HG03025 (cell line): ENCODE data around the gene SLC25A13.
"Not testable (repeated sequence)": the region's sequence is repeated elsewhere in the genome, so short reads cannot be mapped to it uniquely, and the experiment has no call there.

Experiments
- ATAC-seq: cut with Tn5 transposase; IDR thresholded peaks from one replicate; pipeline ENCODE4 v1.9.1; 2021; ENCODE audit warnings: mild to moderate bottlenecking, moderate library complexity; ENCODE audit not compliant: unreplicated experiment, low FRiP score

The SLC25A13 gene

GRCh38 chr7:96321658-96322372 lies at the start of gene SLC25A13:
Gene SLC25A13, minus strand, starts transcription at chr7:96322098. Its CDS starts 142 bp downstream, at chr7:96321956.
- peak; percentile 86 for ATAC-seq

- not testable (repeated sequence) for ATAC-seq
These were observed 44.0 kb upstream of the SLC25A13 start for GRCh38 chr7:96365916-96366315.

- no peak for ATAC-seq
These were observed 39.4 kb upstream of the SLC25A13 start for GRCh38 chr7:96361116-96361857.

GRCh38 chr7:96359876-96360275 lies 38.0 kb upstream of the SLC25A13 start:
- ATAC-seq, result no peak

GRCh38 chr7:96358236-96358971 lies 36.5 kb upstream of the SLC25A13 start:
- ATAC-seq, result not testable (repeated sequence)

- ATAC-seq, result no peak
These were observed 34.1 kb upstream of the SLC25A13 start for GRCh38 chr7:96355990-96356506.

GRCh38 chr7:96354881-96355280 lies 33.0 kb upstream of the SLC25A13 start:
- no peak for ATAC-seq

GRCh38 chr7:96349572-96349971 lies 27.7 kb upstream of the SLC25A13 start:
- ATAC-seq, result no peak

GRCh38 chr7:96347471-96347870 lies 25.6 kb upstream of the SLC25A13 start:
- ATAC-seq, result no peak

- no peak for ATAC-seq
These were observed 24.5 kb upstream of the SLC25A13 start for GRCh38 chr7:96346293-96346953.

- ATAC-seq, result no peak
These were observed 22.3 kb upstream of the SLC25A13 start for GRCh38 chr7:96344236-96344635.

- ATAC-seq, result no peak
These were observed 20.2 kb upstream of the SLC25A13 start for GRCh38 chr7:96342049-96342448.

GRCh38 chr7:96337519-96337918 lies 15.6 kb upstream of the SLC25A13 start:
- ATAC-seq, result no peak

- no peak for ATAC-seq
These were observed 10.4 kb upstream of the SLC25A13 start for GRCh38 chr7:96332325-96332724.

GRCh38 chr7:96331775-96332174 lies 9.9 kb upstream of the SLC25A13 start:
- ATAC-seq, result no peak

- no peak for ATAC-seq
These were observed 9.3 kb upstream of the SLC25A13 start for GRCh38 chr7:96331233-96331632.

- ATAC-seq, result no peak
These were observed 8.3 kb upstream of the SLC25A13 start for GRCh38 chr7:96330193-96330592.

- ATAC-seq, result no peak
These were observed 7.3 kb upstream of the SLC25A13 start for GRCh38 chr7:96329241-96329640.

GRCh38 chr7:96328016-96328415 lies 6.1 kb upstream of the SLC25A13 start:
- ATAC-seq, result no peak

GRCh38 chr7:96327429-96327828 lies 5.5 kb upstream of the SLC25A13 start:
- no peak for ATAC-seq
